ENCODE data around the gene ITGA6.
"Not testable (repeated sequence)": the region's sequence is repeated elsewhere in the genome, so short reads cannot be mapped to it uniquely, and the experiment has no call there.

ITGA6 gene

GRCh38 chr2:172518995-172519394, 91.6 kb downstream of the ITGA6 start:
- DNase-seq, result no peak

- no peak for DNase-seq
Observed at GRCh38 chr2:172525601-172526000, 98.2 kb downstream of the ITGA6 start.

GRCh38 chr2:172531309-172531708, 103.9 kb downstream of the ITGA6 start:
- DNase-seq, result no peak

GRCh38 chr2:172532461-172532860, 105.1 kb downstream of the ITGA6 start:
- not testable (repeated sequence) for DNase-seq

GRCh38 chr2:172533687-172534086, 106.3 kb downstream of the ITGA6 start:
- no peak for DNase-seq

- DNase-seq, result no peak
Observed at GRCh38 chr2:172535119-172535518, 107.7 kb downstream of the ITGA6 start.

GRCh38 chr2:172537851-172538250, 110.5 kb downstream of the ITGA6 start:
- not testable (repeated sequence) for DNase-seq

- no peak for DNase-seq
Observed at GRCh38 chr2:172539767-172540166, 112.4 kb downstream of the ITGA6 start.

- no peak for DNase-seq
Observed at GRCh38 chr2:172540421-172540820, 113.0 kb downstream of the ITGA6 start.

- no peak for DNase-seq
Observed at GRCh38 chr2:172545408-172546075, 118.2 kb downstream of the ITGA6 start.

- no peak for DNase-seq
Observed at GRCh38 chr2:172549131-172549530, 121.7 kb downstream of the ITGA6 start.

GRCh38 chr2:172549802-172550201, 122.4 kb downstream of the ITGA6 start:
- not testable (repeated sequence) for DNase-seq

- DNase-seq, result no peak
Observed at GRCh38 chr2:172550419-172550818, 123.0 kb downstream of the ITGA6 start.

GRCh38 chr2:172551271-172551670, 123.9 kb downstream of the ITGA6 start:
- DNase-seq, result peak; percentile 45 to 67

GRCh38 chr2:172552547-172553291, 125.3 kb downstream of the ITGA6 start:
- no peak for DNase-seq

GRCh38 chr2:172554352-172555271, 127.2 kb downstream of the ITGA6 start:
- DNase-seq, result peak; percentile 39 to 48

- DNase-seq, result no peak
Observed at GRCh38 chr2:172555272-172555521, 127.8 kb downstream of the ITGA6 start.

Data from Kasumi-1 (cell line).